GM12878 (cell line): ENCODE measurements around the gene CDC27. TPM values are rescaled to one million over a fixed set of nuclear protein-coding genes. Genes with fewer than 3 reads are reported as not detected.

Experiments
- ATAC-seq: fragments of 200-7000 bp; cut with Tn5 transposase; 3 replicates; pipeline ENCODE4 v1.9.1; 2020; ENCODE audit warnings: mild to moderate bottlenecking, moderate library complexity
- BruUV-seq: library from RNA; stranded (reverse); fragments of 400-500 nt; replicated peaks from 2 replicates; lab custom pipeline; 2021; lab: Mats Ljungman, UMichigan
- CTCF ChIA-PET: fragments of 300-600 bp; sonication (Branson Sonifier 250); formaldehyde crosslinking; extraction: SDS; loops from one replicate; lab custom pipeline; 2021; ENCODE audit warnings: inconsistent platforms; lab: Yijun Ruan, JAX
- POLR2A ChIA-PET: fragments of 350-600 bp; formaldehyde crosslinking; extraction: SDS; loops from one replicate; lab custom pipeline; 2021; ENCODE audit warnings: inconsistent platforms; lab: Charles Lee
- RAD21 ChIA-PET: fragments of 300-600 bp; sonication (Branson Sonifier 250); formaldehyde crosslinking; loops from one replicate; lab custom pipeline; 2023; ENCODE audit warnings: antibody characterized with exemption; ENCODE audit not compliant: unreplicated experiment; lab: Charles Lee
- SMC1A ChIA-PET: fragments of 300-600 bp; sonication (Branson Sonifier 250); formaldehyde crosslinking; loops from one replicate; lab custom pipeline; 2023; ENCODE audit not compliant: unreplicated experiment, uncharacterized antibody; lab: Charles Lee
- DNase-seq: peaks from one replicate; pipeline ENCODE4 v3.0.0-alpha.2; 2011; ENCODE audit warnings: low read depth, low spot score
- FAIRE-seq: peaks from 3 replicates; lab custom pipeline; 2011; peaks lifted over from hg19 to GRCh38; lab: Jason Lieb, UNC
- H2AFZ ChIP-seq: 2 replicates; pipeline ENCODE4 v1.6.0; 2011; ENCODE audit warnings: low read depth, low read length, control low read depth; ENCODE audit not compliant: control insufficient read depth
- H3K27ac ChIP-seq: 2 replicates; pipeline ENCODE4 v1.5.1; 2011; ENCODE audit warnings: control low read depth; ENCODE audit not compliant: control insufficient read depth, insufficient read depth
- H3K27me3 ChIP-seq, 2 experiments: replicated peaks in 1 of 2; 2 replicates each; pipeline versions ENCODE4 v1.6.0 to v1.6.1; 2011; ENCODE audit warnings: low read length in 1 of 2; ENCODE audit not compliant: control insufficient read depth in 2 of 2, insufficient read depth in 2 of 2
- H3K36me3 ChIP-seq, 2 experiments: 2 replicates each; pipeline ENCODE4 v1.5.1; 2011; ENCODE audit warnings: low read length in 1 of 2; ENCODE audit not compliant: control insufficient read depth in 2 of 2, insufficient read depth in 2 of 2
- H3K4me1 ChIP-seq: 2 replicates; pipeline ENCODE4 v1.6.1; 2011; ENCODE audit warnings: mild to moderate bottlenecking, low read length, moderate library complexity, mixed read lengths; ENCODE audit not compliant: control insufficient read depth, insufficient read depth
- H3K4me2 ChIP-seq: 2 replicates; pipeline ENCODE4 v1.6.0; 2011; ENCODE audit warnings: control low read depth; ENCODE audit not compliant: control insufficient read depth, insufficient read depth
- H3K4me3 ChIP-seq: fragments of 200-600 bp; sonication (generic); 2 replicates; pipeline ENCODE4 v1.5.1; 2016
- H3K79me2 ChIP-seq: 2 replicates; pipeline ENCODE4 v1.6.0; 2011; ENCODE audit warnings: low read length; ENCODE audit not compliant: control insufficient read depth, insufficient read depth
- H3K9ac ChIP-seq: 2 replicates; pipeline ENCODE4 v1.8.0; 2011; ENCODE audit warnings: low read length, control low read depth, mixed read lengths; ENCODE audit not compliant: control insufficient read depth, insufficient read depth
- H3K9me3 ChIP-seq: replicated peaks from 3 replicates; pipeline ENCODE4 v1.5.1; 2011; ENCODE audit warnings: mild to moderate bottlenecking, low read length; ENCODE audit not compliant: control insufficient read depth, insufficient read depth
- H4K20me1 ChIP-seq: 2 replicates; pipeline ENCODE4 v1.6.0; 2011; ENCODE audit not compliant: control insufficient read depth, insufficient read depth
- BRCA1 ChIP-seq: IDR thresholded peaks from 2 replicates; pipeline ENCODE4 v1.6.1; 2011; ENCODE audit warnings: low read depth, low read length, improper control_type of control experiment
- FOXK2 ChIP-seq: fragments of 450-650 bp; IDR thresholded peaks from 2 replicates; pipeline ENCODE4 v1.6.1; 2017; ENCODE audit warnings: mild to moderate bottlenecking, moderate library complexity
- JUND ChIP-seq: IDR thresholded peaks from 2 replicates; pipeline ENCODE4 v1.6.1; 2012; ENCODE audit warnings: low read depth, mild to moderate bottlenecking, low read length, improper control_type of control experiment, moderate library complexity
- NRF1 ChIP-seq: conservative IDR thresholded peaks from 2 replicates; pipeline ENCODE4 v1.6.1; 2011; ENCODE audit warnings: mild to moderate bottlenecking, low read depth, low read length, improper control_type of control experiment
- POLR2A ChIP-seq: IDR thresholded peaks from 2 replicates; pipeline ENCODE4 v1.6.1; 2011; ENCODE audit warnings: low read depth, mild to moderate bottlenecking, low read length
- RAD51 ChIP-seq: fragments of 450-650 bp; IDR thresholded peaks from 2 replicates; pipeline ENCODE4 v1.6.1; 2016; ENCODE audit warnings: moderate library complexity, mild to moderate bottlenecking, inconsistent platforms
- RFX5 ChIP-seq: IDR thresholded peaks from 2 replicates; pipeline ENCODE4 v1.6.1; 2011; ENCODE audit warnings: low read depth, low read length, improper control_type of control experiment
- TCF3 ChIP-seq: IDR thresholded peaks from 2 replicates; pipeline ENCODE4 v1.6.1; 2012; ENCODE audit warnings: low read depth, mild to moderate bottlenecking, low read length, borderline replicate concordance; ENCODE audit not compliant: insufficient read depth
- ZNF274 ChIP-seq: IDR thresholded peaks from one replicate; pipeline ENCODE4 v1.8.0; 2011; ENCODE audit not compliant: insufficient read length, insufficient read depth
- ZNF622 ChIP-seq: fragments of 450-650 bp; IDR thresholded peaks from 2 replicates; pipeline ENCODE4 v1.6.1; 2017; ENCODE audit warnings: mild to moderate bottlenecking, inconsistent platforms
- WGBS: methylation state at CpG from one replicate; pipeline ENCODE4 v1.1.6; 2016; ENCODE audit warnings: low lambda C conversion rate; ENCODE audit not compliant: insufficient replicate concordance, insufficient coverage; ENCODE audit errors: missing lambda C conversion rate; 5-methylcytosine and 5-hydroxymethylcytosine counted together
- in situ Hi-C: fragments of 300-500 bp; cut with MboI; formaldehyde crosslinking; loops from 9 replicates; pipeline ENCODE4 v1.14.3; 2018; ENCODE audit warnings: mixed read lengths
- intact Hi-C: fragments of 100-400 bp; cut with micrococcal nuclease; formaldehyde crosslinking; loops from one replicate; pipeline ENCODE4 v1.14.2; 2022; ENCODE audit not compliant: unreplicated experiment
- polyA plus RNA-seq, 11 experiments: library from polyadenylated mRNA; depleted of rRNA in 4 of 11; unstranded in 6 of 11; stranded (reverse) in 5 of 11; fragments of >200 nt; fragmentation: Nextera tagmentation in 4 of 11; fragmentation: Illumina TruSeq in 1 of 11; extraction: Ambion mirVana in 4 of 11; extraction: Trizol in 1 of 11; gene quantifications; 1 replicate in 1 of 11; 2 replicates in 10 of 11; pipeline versions ENCODE4 v1.2.1 to v1.2.3, GENCODE V29; 2011 to 2016; ENCODE audit warnings: inconsistent platforms in 2 of 11, missing spikeins in 2 of 11, low read depth in 1 of 11
- total RNA-seq, 4 experiments: library from RNA; depleted of rRNA in 3 of 4; stranded (reverse); fragments of >200 nt in 3 of 4; fragmentation: Illumina TruSeq in 1 of 4; extraction: Trizol in 1 of 4; gene quantifications; 2 replicates each; pipeline versions ENCODE4 v1.2.1 to v1.2.3, GENCODE V29; 2013 to 2021
- TF ChIP-seq, protein P1 (sequence below): fragments of 450-650 bp; formaldehyde crosslinking; IDR thresholded peaks from 2 replicates; pipeline ENCODE4 v1.5.0; 2022; ENCODE audit warnings: mild to moderate bottlenecking, missing genetic modification characterization
- TF ChIP-seq, protein P2 (sequence below): IDR thresholded peaks from 2 replicates; pipeline ENCODE4 v1.6.1; 2012; ENCODE audit warnings: low read depth, low read length, improper control_type of control experiment
- TF ChIP-seq, protein P3 (sequence below): fragments of 450-650 bp; IDR thresholded peaks from 2 replicates; pipeline ENCODE4 v1.6.1; 2014; ENCODE audit warnings: mild to moderate bottlenecking

The CDC27 gene
- total and polyA plus RNA-seq, 10 of the 15 experiments (the other 5 are each of a cell fraction or from before 2014, with no cell fraction given) = 23.2 to 138 (median 97.8) TPM

DNA sequence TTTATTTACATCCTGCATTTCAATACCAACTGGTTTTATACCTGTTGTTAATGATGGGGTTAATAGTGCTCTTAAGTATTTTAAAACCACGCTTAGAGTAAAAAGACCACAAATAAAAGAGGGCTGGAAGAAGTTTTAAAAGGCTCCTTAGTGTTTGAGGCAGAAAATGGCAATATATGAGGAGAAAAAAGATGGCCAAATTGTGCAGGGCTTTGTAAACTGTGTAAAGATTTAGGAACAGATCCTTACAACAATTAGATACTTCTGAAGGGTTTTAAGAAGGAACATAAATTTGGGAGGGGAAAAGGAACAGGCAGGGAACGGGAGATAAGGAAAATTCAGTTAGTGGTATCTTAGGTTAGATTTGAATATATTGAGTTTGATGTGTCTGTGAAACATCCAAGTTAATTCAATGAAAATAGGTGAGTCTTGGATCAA is 12.7 kb downstream of the CDC27 start:
- no peak overlapping the region for H2AFZ ChIP-seq
- H3K9ac ChIP-seq = no peak overlapping the region
- H3K27ac ChIP-seq = no peak overlapping the region
- no TSS peak for BruUV-seq
- no peak overlapping the region for H3K4me3 ChIP-seq
- no peaks in the 10 kb centered on the region for H4K20me1 ChIP-seq
- intact Hi-C loops = no loop called here
- ChIA-PET SMC1A (no interaction called here), CTCF (no interaction called here), RAD21 (no interaction called here), POLR2A (interaction anchor here (1.2 kb wide), 1 partner anchor 18 kb away, joined by 3 read pairs; no protein-coding TSS in a partner anchor)
- no peaks in the 10 kb centered on the region for H3K4me1 ChIP-seq
- H3K36me3 ChIP-seq = peaks cover 2 to 17% of the 10 kb centered on the region in 2 experiments
- no peaks in the 10 kb centered on the region for H3K27me3 ChIP-seq
- in situ Hi-C loops = no loop called here
- peaks cover 85% of the 10 kb centered on the region for H3K79me2 ChIP-seq
- ATAC-seq = no peak
- WGBS = 53% methylated on average over 2 of the region's 2 CpGs
- no peak for FAIRE-seq
- DNase-seq = no peak
- no peak overlapping the region for H3K4me2 ChIP-seq
- H3K9me3 ChIP-seq = no peaks in the 10 kb centered on the region
- TF ChIP-seq TCF3 (no peak), FOXK2 (no peak), BRCA1 (no peak), POLR2A (no peak), ZNF274 (no peak), RFX5 (no peak), NRF1 (no peak), JUND (no peak), ZNF622 (no peak), RAD51 (no peak)
- TF ChIP-seq, protein P1, sequence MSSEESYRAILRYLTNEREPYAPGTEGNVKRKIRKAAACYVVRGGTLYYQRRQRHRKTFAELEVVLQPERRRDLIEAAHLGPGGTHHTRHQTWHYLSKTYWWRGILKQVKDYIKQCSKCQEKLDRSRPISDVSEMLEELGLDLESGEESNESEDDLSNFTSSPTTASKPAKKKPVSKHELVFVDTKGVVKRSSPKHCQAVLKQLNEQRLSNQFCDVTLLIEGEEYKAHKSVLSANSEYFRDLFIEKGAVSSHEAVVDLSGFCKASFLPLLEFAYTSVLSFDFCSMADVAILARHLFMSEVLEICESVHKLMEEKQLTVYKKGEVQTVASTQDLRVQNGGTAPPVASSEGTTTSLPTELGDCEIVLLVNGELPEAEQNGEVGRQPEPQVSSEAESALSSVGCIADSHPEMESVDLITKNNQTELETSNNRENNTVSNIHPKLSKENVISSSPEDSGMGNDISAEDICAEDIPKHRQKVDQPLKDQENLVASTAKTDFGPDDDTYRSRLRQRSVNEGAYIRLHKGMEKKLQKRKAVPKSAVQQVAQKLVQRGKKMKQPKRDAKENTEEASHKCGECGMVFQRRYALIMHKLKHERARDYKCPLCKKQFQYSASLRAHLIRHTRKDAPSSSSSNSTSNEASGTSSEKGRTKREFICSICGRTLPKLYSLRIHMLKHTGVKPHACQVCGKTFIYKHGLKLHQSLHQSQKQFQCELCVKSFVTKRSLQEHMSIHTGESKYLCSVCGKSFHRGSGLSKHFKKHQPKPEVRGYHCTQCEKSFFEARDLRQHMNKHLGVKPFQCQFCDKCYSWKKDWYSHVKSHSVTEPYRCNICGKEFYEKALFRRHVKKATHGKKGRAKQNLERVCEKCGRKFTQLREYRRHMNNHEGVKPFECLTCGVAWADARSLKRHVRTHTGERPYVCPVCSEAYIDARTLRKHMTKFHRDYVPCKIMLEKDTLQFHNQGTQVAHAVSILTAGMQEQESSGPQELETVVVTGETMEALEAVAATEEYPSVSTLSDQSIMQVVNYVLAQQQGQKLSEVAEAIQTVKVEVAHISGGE = no peak
- TF ChIP-seq, protein P2, sequence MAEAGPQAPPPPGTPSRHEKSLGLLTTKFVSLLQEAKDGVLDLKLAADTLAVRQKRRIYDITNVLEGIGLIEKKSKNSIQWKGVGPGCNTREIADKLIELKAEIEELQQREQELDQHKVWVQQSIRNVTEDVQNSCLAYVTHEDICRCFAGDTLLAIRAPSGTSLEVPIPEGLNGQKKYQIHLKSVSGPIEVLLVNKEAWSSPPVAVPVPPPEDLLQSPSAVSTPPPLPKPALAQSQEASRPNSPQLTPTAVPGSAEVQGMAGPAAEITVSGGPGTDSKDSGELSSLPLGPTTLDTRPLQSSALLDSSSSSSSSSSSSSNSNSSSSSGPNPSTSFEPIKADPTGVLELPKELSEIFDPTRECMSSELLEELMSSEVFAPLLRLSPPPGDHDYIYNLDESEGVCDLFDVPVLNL = no peak
- TF ChIP-seq, protein P3, sequence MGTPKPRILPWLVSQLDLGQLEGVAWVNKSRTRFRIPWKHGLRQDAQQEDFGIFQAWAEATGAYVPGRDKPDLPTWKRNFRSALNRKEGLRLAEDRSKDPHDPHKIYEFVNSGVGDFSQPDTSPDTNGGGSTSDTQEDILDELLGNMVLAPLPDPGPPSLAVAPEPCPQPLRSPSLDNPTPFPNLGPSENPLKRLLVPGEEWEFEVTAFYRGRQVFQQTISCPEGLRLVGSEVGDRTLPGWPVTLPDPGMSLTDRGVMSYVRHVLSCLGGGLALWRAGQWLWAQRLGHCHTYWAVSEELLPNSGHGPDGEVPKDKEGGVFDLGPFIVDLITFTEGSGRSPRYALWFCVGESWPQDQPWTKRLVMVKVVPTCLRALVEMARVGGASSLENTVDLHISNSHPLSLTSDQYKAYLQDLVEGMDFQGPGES = no peak
- TF ChIP-seq, all 136 proteins: peak for 0
